ENCODE measurements around the gene MATN3. TPM values are rescaled to one million over a fixed set of nuclear protein-coding genes. Genes with fewer than 3 reads are reported as not detected.

Gene MATN3
- total and polyA plus RNA-seq, 11 donors: 0.12 to 0.48 (median 0.25) TPM; not detected in 4

DNA sequence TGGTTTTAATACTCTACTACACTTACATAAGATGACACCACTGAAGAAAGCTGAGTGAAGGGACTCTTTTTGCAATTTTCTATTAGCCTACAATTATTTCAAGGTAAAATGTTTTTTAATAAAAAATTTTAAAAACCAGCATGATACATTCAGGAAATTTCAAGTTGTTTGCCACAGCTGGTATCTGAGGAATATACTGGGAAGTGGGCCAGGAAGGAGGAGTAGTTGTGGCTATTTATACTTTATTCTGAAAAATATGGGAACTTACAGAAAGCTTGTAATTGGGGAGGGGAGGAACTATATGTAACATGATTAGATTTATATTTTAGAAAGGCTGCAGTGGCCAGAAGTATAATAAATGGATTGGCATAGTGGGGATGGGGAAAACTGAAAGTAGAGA is 63.4 kb downstream of the MATN3 start:
- H3K4me1 ChIP-seq: peaks cover 0 to 6% (median 0%) of the 10 kb centered on the region in 12 donors
- H3K27me3 ChIP-seq: no peaks in the 10 kb centered on the region
- ATAC-seq (no peak), DNase-seq (no peak)
- peaks cover 0 to 33% (median 0%) of the 10 kb centered on the region in 9 donors for H3K36me3 ChIP-seq
- no peaks in the 10 kb centered on the region for H3K9me3 ChIP-seq
- intact Hi-C loops (cut with DNase I): no loop called here
- no peak for TF ChIP-seq CTCF (IDR thresholded peaks at IDR 0.05)
- no peak for TF ChIP-seq POLR2A (IDR thresholded peaks at IDR 0.05)
- H3K27ac ChIP-seq: no peak overlapping the region
- H3K4me3 ChIP-seq: no peak overlapping the region

DNA sequence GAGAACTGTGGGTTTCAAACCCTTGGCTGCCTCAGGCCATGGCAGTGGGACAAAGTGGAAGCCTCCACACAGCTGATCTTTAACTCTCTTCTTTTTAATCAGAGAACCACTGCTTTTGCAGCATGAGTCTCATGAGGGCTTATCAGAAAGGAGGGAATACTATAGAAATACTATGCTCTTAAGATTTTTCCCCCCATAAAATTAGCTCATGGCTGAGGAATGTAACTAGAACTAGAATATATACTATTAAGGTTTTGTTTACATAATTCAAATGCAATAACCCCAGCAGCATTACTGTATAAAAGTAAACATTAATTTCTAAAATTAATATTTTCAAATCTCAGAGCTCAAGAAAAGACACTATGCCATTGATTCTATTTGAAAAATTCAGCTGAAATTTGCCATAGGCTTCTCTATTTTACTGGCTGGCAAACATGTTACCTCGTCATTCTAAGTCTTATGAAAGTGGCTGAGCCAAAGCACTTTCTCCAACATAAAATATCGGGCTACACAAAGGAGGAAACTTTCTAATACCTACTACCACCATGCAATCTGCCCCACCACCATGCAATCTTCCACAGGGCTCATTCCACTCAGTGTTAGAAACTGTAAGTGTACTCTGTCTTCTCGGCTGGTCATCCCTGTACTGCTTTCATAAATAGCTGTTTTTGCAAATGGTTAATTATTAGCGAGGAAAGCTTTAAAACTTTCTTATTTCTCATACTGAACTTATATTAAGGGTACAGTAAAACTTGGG is 65.1 kb downstream of the MATN3 start:
- ATAC-seq: no peak
- TF ChIP-seq POLR2A (IDR thresholded peaks at IDR 0.05) (no peak), CTCF (IDR thresholded peaks at IDR 0.05) (no peak)
- Histone ChIP-seq H3K4me3 (no peak overlapping the region), H3K27me3 (no peaks in the 10 kb centered on the region), H3K4me1 (peaks cover 0 to 10% (median 0%) of the 10 kb centered on the region in 12 donors), H3K36me3 (peaks cover 0 to 33% (median 0%) of the 10 kb centered on the region in 9 donors), H3K9me3 (no peaks in the 10 kb centered on the region), H3K27ac (no peak overlapping the region)
- DNase-seq: no peak
- intact Hi-C loops (cut with DNase I): no loop called here
- 87 to 96% (median 89%) methylated on average over 4 of the region's 4 CpGs for WGBS, 4 donors

DNA sequence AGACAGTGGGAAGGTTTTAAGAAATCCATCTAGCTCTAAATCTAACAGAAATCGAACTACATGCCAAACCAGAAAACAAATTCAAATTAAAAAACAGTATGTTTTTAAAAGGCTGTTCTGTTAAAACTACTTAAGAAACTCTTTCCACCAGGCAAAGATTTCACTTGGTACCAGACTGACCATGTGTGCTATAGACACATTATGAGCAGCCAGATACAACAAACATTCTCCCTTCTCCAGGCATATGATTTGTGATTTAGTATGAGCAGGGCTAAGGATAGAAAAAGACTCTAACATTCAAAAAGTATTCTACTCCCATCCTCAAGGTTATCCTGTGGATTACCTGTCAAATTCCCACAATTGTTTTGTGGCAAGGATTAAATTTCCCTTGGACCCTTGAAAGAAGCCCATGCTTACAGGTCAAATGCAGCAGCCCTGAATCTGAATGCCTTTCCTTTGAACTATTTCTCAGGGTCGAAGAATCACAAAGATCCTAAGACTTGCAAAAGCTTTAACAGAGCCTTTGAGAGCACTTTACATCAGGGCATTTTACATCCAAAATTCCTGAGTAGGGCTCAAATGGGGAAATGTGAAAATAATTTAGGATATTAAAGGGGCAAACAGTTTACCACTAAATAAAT is 68.1 kb downstream of the MATN3 start:
- Histone ChIP-seq H3K27ac (no peak overlapping the region), H3K4me3 (no peak overlapping the region), H3K4me1 (peaks cover 0 to 10% (median 0%) of the 10 kb centered on the region in 12 donors), H3K9me3 (no peaks in the 10 kb centered on the region), H3K36me3 (peaks cover 0 to 22% (median 0%) of the 10 kb centered on the region in 9 donors), H3K27me3 (no peaks in the 10 kb centered on the region)
- no peak for ATAC-seq
- 67 to 72% (median 68%) methylated on average over 2 of the region's 2 CpGs for WGBS, 4 donors
- intact Hi-C loops (cut with DNase I): no loop called here
- no peak for DNase-seq
- no peak for TF ChIP-seq CTCF (IDR thresholded peaks at IDR 0.05)
- no peak for TF ChIP-seq POLR2A (IDR thresholded peaks at IDR 0.05)

GRCh38 chr2:19943189-19943588 is 69.3 kb downstream of the MATN3 start:
- Histone ChIP-seq H3K27me3 (no peaks in the 10 kb centered on the region), H3K27ac (no peak overlapping the region), H3K9me3 (no peaks in the 10 kb centered on the region), H3K4me1 (peaks cover 0 to 7% (median 0%) of the 10 kb centered on the region in 12 donors), H3K4me3 (no peak overlapping the region), H3K36me3 (peaks cover 0 to 27% (median 0%) of the 10 kb centered on the region in 9 donors)
- WGBS, 4 donors: 15 to 27% (median 25%) methylated on average over 1 of the region's 1 CpG
- TF ChIP-seq CTCF (IDR thresholded peaks at IDR 0.05): no peak
- TF ChIP-seq POLR2A (IDR thresholded peaks at IDR 0.05): no peak
- intact Hi-C loops (cut with DNase I): no loop called here
- no peak for DNase-seq
- no peak for ATAC-seq

All from heart left ventricle (tissue), 16 donors.